BJ (cell line): Measurements from ENCODE around the gene SH2B3. TPM values are rescaled to one million over a fixed set of nuclear protein-coding genes. Genes with fewer than 3 reads are reported as not detected.
"Not testable (repeated sequence)": the region's sequence is repeated elsewhere in the genome, so short reads cannot be mapped to it uniquely, and the experiment has no call there.

Experiments used
- CTCF ChIA-PET: fragments of 350-600 bp; formaldehyde crosslinking; extraction: SDS; loops from one replicate; lab custom pipeline; 2021; ENCODE audit warnings: antibody characterized with exemption, inconsistent platforms; lab: Yijun Ruan, JAX
- POLR2A ChIA-PET: fragments of 300-600 bp; sonication (Branson Sonifier 250); formaldehyde crosslinking; extraction: SDS; loops from one replicate; lab custom pipeline; 2021; ENCODE audit warnings: antibody characterized with exemption; lab: Charles Lee
- DNase-seq: peaks from one replicate; pipeline ENCODE4 v3.0.0-alpha.2; 2011; ENCODE audit warnings: low read depth
- H3K27me3 ChIP-seq: 2 replicates; pipeline ENCODE4 v1.6.0; 2011; ENCODE audit warnings: low read length; ENCODE audit not compliant: control insufficient read depth, insufficient read depth
- H3K36me3 ChIP-seq: 2 replicates; pipeline ENCODE4 v1.5.1; 2011; ENCODE audit warnings: low read length; ENCODE audit not compliant: control insufficient read depth, insufficient read depth
- H3K4me3 ChIP-seq: 2 replicates; pipeline ENCODE4 v1.5.1; 2011; ENCODE audit warnings: low read depth, mild to moderate bottlenecking, control low read depth, low read length
- CTCF ChIP-seq: IDR thresholded peaks from 2 replicates; pipeline ENCODE4 v1.5.1; 2011; ENCODE audit warnings: low read depth, mild to moderate bottlenecking, control low read depth, inconsistent platforms, low read length, moderate library complexity; ENCODE audit not compliant: insufficient read depth
- polyA plus RNA-seq: library from polyadenylated mRNA; depleted of rRNA; stranded (reverse); fragments of >200 nt; gene quantifications from 2 replicates; pipeline ENCODE4 v1.2.3, GENCODE V29; 2011

The SH2B3 gene
- polyA plus RNA-seq, 1 experiment: 19.4 TPM

- H3K4me3 ChIP-seq: peak overlapping the region; percentile 89
- POLR2A ChIA-PET: interaction anchor here (0.5 kb wide), 1 partner anchor 178 kb away, joined by 4 read pairs; no protein-coding TSS in a partner anchor
- H3K27me3 ChIP-seq: no peaks in the 10 kb centered on the region
- TF ChIP-seq CTCF: no peak
- no peak for DNase-seq
- H3K36me3 ChIP-seq: peaks cover 2% of the 10 kb centered on the region; the same call in 1 of the 2 replicates
- CTCF ChIA-PET: interaction anchor here (1.0 to 1.9 kb wide), 5 partner anchors 16 to 81 kb away, joined by 3 to 17 read pairs (median 4); no protein-coding TSS in a partner anchor
These were observed 36.1 kb upstream of the SH2B3 start for GRCh38 chr12:111369496-111370220.

- DNase-seq, H3K4me3 ChIP-seq, H3K36me3 ChIP-seq, POLR2A ChIA-PET, H3K27me3 ChIP-seq: not testable (repeated sequence)
- CTCF ChIA-PET: interaction anchor here (0.7 kb wide), 1 partner anchor 23 kb away, joined by 3 read pairs; no protein-coding TSS in a partner anchor
These were observed 32.5 kb upstream of the SH2B3 start for GRCh38 chr12:111373231-111373630.

DNA sequence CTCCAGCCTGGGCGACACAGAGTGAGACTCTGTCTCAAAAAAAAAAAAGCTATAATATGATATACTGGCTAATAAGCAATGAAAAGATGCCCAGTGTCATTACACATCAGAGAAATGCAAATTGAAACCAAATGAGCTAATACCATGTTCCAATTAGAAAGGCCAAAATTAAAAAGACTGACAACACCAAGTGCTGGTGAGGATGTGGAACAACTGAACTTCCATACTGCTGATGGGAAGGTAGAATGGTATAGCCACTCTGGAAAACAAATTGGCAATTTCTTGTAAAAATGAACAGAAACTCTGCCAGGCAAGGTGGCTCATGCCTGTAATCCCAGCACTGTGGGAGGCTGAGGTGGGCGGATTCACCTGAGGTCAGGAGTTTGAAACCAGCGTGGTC is 28.3 kb upstream of the SH2B3 start:
- ChIA-PET POLR2A (no interaction called here), CTCF (no interaction called here)
- Histone ChIP-seq H3K27me3 (0 out of 2 replicates have a peak, but pooled peaks cover 1% of the 10 kb centered on the region), H3K36me3 (no peaks in the 10 kb centered on the region), H3K4me3 (no peak overlapping the region)
- DNase-seq: no peak
- no peak for TF ChIP-seq CTCF

- CTCF ChIA-PET: interaction anchor here (1.8 kb wide), 1 partner anchor 16 kb away, joined by 12 read pairs; no protein-coding TSS in a partner anchor
- no peak for TF ChIP-seq CTCF
- no peaks in the 10 kb centered on the region for H3K36me3 ChIP-seq
- no peak for DNase-seq
- 0 out of 2 replicates have a peak, but pooled peaks cover 1% of the 10 kb centered on the region for H3K27me3 ChIP-seq
- H3K4me3 ChIP-seq: no peak overlapping the region
- POLR2A ChIA-PET: no interaction called here
These were observed 25.7 kb upstream of the SH2B3 start for GRCh38 chr12:111379942-111380554.

DNA sequence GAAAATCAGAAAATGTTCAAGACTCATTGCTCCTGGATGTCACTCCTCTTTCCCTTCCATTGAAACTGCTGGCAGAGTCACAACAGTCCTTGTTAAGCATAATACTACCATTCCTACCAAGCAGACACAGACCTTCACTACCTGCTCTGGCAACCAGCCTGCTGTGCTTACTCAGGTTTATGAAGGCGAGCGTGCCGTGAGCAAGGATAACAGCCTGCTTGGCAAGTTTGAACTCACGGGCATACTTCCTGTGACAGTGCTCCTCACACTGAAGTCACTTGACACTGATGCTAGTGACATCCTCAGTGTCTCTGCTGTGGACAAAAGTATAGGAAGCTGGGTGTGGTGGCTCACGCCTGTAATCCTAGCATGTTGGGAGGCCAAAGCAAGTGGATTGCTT is 21.1 kb upstream of the SH2B3 start:
- Histone ChIP-seq H3K36me3 (no peaks in the 10 kb centered on the region), H3K4me3 (no peak overlapping the region), H3K27me3 (0 out of 2 replicates have a peak, but pooled peaks cover 1% of the 10 kb centered on the region)
- TF ChIP-seq CTCF: no peak
- CTCF ChIA-PET: interaction anchor here (1.6 to 5.7 kb wide), 2 partner anchors 12 to 15 kb away, joined by 4 to 41 read pairs; partner anchors contain the start of gene PHETA1
- POLR2A ChIA-PET: no interaction called here
- no peak for DNase-seq
